ENCODE data around the gene YPEL4.
A peak's percentile ranks its signal among the peaks of the same experiment; 100 is the strongest.
"Not testable (repeated sequence)": the region's sequence is repeated elsewhere in the genome, so short reads cannot be mapped to it uniquely, and the experiment has no call there.

YPEL4 gene

DNA sequence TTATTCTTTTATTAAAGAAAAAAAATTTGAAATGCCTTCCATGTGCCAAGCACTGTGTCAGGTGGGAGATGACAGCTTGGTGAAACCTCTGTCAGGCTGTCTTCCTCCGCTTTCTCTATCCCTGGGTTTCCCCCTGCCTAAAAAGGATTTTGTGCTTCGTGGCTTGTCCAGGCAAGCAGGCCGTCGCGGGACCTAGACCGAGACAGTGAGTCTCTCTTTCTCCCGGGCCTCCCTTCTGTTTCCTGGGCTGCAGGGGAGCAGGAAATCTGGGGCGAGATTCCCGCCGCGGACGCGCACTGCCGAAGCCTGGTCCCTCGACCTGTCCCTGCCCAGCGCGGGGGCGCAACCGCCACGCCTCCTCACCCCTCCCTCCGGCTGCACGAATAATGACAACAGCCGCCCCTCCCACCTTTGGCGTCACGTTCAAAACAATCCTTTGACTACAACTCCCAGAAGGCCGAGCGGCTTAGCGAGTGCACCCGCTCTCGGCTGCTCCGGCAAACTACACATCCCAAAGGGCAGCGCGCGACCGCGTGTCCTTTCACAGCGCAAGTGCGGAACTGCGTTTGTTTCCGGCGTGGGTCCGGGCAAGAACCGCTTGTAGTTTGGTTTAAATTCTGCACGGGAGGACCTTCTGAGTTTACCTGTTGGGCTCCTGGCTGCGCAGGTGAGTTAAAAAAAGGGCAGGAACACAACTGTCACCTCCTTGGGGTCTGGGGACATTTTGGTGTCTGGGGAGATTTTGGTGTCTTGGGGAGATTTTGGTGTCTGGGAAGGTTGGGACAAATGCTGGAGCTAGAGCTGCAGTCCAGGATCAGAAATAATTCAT lies 7.7 kb upstream of the YPEL4 start, which contains the start of gene CLP1:
Gene CLP1 (plus strand): TSS at position 569 of the 829 bp plus-strand sequence. CDS start 1,715 bp downstream, outside the sequence.
- TF ChIP-seq, protein P1, sequence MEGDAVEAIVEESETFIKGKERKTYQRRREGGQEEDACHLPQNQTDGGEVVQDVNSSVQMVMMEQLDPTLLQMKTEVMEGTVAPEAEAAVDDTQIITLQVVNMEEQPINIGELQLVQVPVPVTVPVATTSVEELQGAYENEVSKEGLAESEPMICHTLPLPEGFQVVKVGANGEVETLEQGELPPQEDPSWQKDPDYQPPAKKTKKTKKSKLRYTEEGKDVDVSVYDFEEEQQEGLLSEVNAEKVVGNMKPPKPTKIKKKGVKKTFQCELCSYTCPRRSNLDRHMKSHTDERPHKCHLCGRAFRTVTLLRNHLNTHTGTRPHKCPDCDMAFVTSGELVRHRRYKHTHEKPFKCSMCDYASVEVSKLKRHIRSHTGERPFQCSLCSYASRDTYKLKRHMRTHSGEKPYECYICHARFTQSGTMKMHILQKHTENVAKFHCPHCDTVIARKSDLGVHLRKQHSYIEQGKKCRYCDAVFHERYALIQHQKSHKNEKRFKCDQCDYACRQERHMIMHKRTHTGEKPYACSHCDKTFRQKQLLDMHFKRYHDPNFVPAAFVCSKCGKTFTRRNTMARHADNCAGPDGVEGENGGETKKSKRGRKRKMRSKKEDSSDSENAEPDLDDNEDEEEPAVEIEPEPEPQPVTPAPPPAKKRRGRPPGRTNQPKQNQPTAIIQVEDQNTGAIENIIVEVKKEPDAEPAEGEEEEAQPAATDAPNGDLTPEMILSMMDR (IDR thresholded peaks at IDR 0.05; ENCODE audit: poor library complexity, severe bottlenecking), result no peak
- Histone ChIP-seq H3K27ac (ENCODE audit: poor library complexity, severe bottlenecking) (peak within 1 kb of the TSS; percentile 32), H3K4me3 (ENCODE audit: severe bottlenecking) (peak within 1 kb of the TSS; percentile 65), H3K27me3 (ENCODE audit: insufficient read depth, poor library complexity, severe bottlenecking) (no peaks in the 10 kb centered on the region), H3K36me3 (ENCODE audit: low read depth) (peaks cover 36% of the 10 kb centered on the region), H3K4me1 (ENCODE audit: insufficient read depth, poor library complexity, severe bottlenecking) (peaks cover 4% of the 10 kb centered on the region), H3K9me3 (ENCODE audit: severe bottlenecking) (no peaks in the 10 kb centered on the region)
- ATAC-seq (ENCODE audit: low read depth) (peak; percentile 98), DNase-seq (ENCODE audit: low spot score) (peak; percentile 98)

DNA sequence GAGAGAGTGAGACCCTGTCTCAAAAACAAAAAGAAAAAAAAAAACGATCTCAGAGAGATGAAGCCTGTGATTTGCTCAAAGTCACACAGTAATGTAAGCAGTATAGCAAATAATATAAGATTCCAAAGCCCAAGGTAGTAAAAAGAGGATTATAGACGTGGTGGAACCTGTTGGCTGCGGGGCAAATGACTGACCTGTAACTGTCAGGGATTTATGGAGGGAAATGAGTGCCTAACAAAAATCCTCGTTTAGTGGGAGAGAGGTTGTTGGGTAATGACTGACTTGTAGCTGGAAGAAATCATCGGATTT lies 7.1 kb upstream of the YPEL4 start:
- peak overlapping the region; percentile 32 for H3K27ac ChIP-seq (ENCODE audit: poor library complexity, severe bottlenecking)
- peaks cover 4% of the 10 kb centered on the region for H3K4me1 ChIP-seq (ENCODE audit: insufficient read depth, poor library complexity, severe bottlenecking)
- H3K4me3 ChIP-seq (ENCODE audit: severe bottlenecking), result peak overlapping the region; percentile 65
- DNase-seq (ENCODE audit: low spot score) (no peak), ATAC-seq (ENCODE audit: low read depth) (no peak)
- no peaks in the 10 kb centered on the region for H3K9me3 ChIP-seq (ENCODE audit: severe bottlenecking)
- no peaks in the 10 kb centered on the region for H3K27me3 ChIP-seq (ENCODE audit: insufficient read depth, poor library complexity, severe bottlenecking)
- TF ChIP-seq, protein P1 (IDR thresholded peaks at IDR 0.05; ENCODE audit: poor library complexity, severe bottlenecking), result no peak
- peaks cover 30% of the 10 kb centered on the region for H3K36me3 ChIP-seq (ENCODE audit: low read depth)

DNA sequence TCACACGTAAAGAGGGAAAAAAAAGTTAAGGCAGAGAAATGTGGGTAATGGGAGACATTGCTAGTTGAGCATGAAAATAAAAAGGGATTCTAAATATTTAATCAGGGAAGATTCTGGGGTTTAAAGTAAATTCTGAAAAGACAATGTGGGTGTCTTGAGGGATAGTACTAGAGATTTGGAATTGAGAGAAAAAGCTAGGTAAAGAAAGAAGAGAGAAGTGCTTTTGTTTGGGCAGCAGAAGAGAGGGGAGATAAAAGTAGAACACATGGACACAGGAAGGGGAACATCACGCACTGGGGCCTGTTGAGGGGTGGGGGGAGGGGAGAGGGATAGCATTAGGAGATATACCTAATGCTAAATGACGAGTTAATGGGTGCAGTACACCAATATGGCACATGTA lies 3.5 kb upstream of the YPEL4 start:
- H3K9me3 ChIP-seq (ENCODE audit: severe bottlenecking), result no peaks in the 10 kb centered on the region
- TF ChIP-seq, protein P1 (IDR thresholded peaks at IDR 0.05; ENCODE audit: poor library complexity, severe bottlenecking), result no peak
- H3K27me3 ChIP-seq (ENCODE audit: insufficient read depth, poor library complexity, severe bottlenecking), result peaks cover 13% of the 10 kb centered on the region
- H3K36me3 ChIP-seq (ENCODE audit: low read depth), result no peaks in the 10 kb centered on the region
- ATAC-seq (ENCODE audit: low read depth) (no peak), DNase-seq (ENCODE audit: low spot score) (no peak)
- peaks cover 8% of the 10 kb centered on the region for H3K4me1 ChIP-seq (ENCODE audit: insufficient read depth, poor library complexity, severe bottlenecking)
- no peak overlapping the region for H3K4me3 ChIP-seq (ENCODE audit: severe bottlenecking)
- no peak overlapping the region for H3K27ac ChIP-seq (ENCODE audit: poor library complexity, severe bottlenecking)

DNA sequence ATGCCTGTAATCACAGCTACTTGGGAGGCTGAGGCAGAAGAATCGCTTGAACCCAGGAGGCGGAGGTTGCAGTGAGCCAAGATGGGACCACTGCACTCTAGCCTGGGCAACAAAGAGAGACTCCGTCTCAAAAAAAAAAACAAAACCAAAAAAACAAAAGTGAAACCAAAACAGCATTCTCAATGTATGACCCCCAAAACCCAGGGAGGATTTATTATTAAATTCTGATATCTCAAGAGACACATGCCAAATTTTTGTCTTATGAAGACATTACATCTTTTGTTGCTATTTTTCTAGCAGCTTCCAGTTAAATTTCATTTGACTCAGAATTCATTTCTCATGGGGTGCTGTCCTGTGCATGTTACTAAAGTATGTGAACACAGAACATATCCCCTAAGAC lies 3.0 kb upstream of the YPEL4 start:
- Histone ChIP-seq H3K4me1 (ENCODE audit: insufficient read depth, poor library complexity, severe bottlenecking) (peaks cover 8% of the 10 kb centered on the region), H3K27ac (ENCODE audit: poor library complexity, severe bottlenecking) (no peak overlapping the region), H3K9me3 (ENCODE audit: severe bottlenecking) (no peaks in the 10 kb centered on the region), H3K36me3 (ENCODE audit: low read depth) (no peaks in the 10 kb centered on the region), H3K4me3 (ENCODE audit: severe bottlenecking) (no peak overlapping the region), H3K27me3 (ENCODE audit: insufficient read depth, poor library complexity, severe bottlenecking) (peaks cover 18% of the 10 kb centered on the region)
- no peak for ATAC-seq (ENCODE audit: low read depth)
- no peak for DNase-seq (ENCODE audit: low spot score)
- TF ChIP-seq, protein P1 (IDR thresholded peaks at IDR 0.05; ENCODE audit: poor library complexity, severe bottlenecking), result no peak

DNA sequence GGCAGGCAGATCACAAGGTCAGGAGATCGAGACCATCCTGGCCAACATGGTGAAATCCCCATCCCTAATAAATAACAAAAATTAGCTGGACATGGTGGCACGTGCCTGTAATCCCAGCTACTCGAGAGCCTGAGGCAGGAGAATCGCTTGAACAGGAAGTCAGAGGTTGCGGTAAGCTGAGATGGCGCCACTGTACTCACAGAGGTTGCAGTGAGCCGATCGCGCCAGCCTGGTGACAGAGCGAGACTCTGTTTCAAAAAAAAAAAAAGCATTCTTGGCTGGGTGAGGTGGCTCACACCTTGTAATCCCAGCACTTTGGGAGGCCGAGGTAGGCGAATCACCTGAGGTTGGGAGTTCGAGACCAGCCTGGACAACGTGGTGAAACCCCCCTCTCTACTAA lies 2.5 kb upstream of the YPEL4 start:
- not testable (repeated sequence) for H3K4me1 ChIP-seq (ENCODE audit: insufficient read depth, poor library complexity, severe bottlenecking); DNase-seq (ENCODE audit: low spot score); H3K4me3 ChIP-seq (ENCODE audit: severe bottlenecking); H3K9me3 ChIP-seq (ENCODE audit: severe bottlenecking); ATAC-seq (ENCODE audit: low read depth); H3K36me3 ChIP-seq (ENCODE audit: low read depth); H3K27ac ChIP-seq (ENCODE audit: poor library complexity, severe bottlenecking)
- H3K27me3 ChIP-seq (ENCODE audit: insufficient read depth, poor library complexity, severe bottlenecking), result peaks cover 23% of the 10 kb centered on the region

Measured in RWPE2 (cell line).